ENCODE measurements around the gene EDIL3. TPM values are rescaled to one million over a fixed set of nuclear protein-coding genes. Genes with fewer than 3 reads are reported as not detected.

EDIL3 gene, protein sequence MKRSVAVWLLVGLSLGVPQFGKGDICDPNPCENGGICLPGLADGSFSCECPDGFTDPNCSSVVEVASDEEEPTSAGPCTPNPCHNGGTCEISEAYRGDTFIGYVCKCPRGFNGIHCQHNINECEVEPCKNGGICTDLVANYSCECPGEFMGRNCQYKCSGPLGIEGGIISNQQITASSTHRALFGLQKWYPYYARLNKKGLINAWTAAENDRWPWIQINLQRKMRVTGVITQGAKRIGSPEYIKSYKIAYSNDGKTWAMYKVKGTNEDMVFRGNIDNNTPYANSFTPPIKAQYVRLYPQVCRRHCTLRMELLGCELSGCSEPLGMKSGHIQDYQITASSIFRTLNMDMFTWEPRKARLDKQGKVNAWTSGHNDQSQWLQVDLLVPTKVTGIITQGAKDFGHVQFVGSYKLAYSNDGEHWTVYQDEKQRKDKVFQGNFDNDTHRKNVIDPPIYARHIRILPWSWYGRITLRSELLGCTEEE
- polyA plus RNA-seq (ENCODE audit: insufficient read length) = 11.6 TPM

DNA sequence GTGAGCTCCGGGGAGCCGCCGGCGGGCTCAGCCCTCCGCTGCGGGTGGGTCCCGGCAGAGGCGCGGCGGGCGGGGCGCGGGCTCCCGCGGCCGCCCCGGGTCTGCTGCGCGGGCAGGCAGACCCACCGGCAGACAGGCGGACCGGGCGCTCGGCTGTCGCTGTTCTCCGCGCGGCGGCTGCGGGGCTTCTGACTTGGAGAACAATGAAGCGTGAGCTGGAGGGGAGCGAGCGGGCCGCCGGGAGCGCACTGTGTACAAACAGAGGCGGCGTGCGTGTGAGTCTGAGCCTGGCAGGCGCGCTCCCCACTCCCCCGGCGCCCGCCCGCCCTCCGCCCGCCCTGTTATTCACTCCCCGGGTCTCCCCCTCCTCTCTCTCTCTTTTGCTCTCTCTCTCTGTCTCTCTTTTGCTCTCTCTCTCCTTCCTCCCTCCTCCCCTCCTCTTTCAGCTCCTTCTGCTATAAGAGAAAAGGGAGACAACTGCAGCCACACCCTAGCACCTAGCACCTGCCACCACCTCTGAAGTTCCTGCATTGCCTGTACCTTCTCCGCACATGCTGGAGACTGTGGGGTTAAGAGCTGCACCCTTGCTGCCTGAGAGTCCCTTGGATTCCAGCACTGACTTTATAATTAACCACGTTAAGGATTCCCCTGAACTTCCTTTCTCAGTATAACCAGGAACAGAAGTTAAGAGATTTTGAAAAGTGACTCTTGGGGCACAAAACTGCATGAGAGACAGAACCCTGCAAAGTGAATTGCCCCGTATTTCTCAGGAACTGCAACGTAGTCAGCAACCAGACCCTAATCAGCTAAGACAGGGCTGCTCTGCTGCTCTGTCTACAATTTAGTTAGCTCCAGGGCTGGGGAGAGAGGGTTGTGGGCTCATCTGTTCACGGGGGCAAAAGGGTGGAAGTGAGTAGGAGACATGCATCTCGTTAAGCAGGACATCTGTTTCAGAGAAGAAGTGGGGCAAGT is at the start of gene EDIL3:
Gene EDIL3 (minus strand): TSS at position 277 of the 972 bp plus-strand sequence. CDS start 506 bp downstream, outside the sequence.
- DNase-seq (ENCODE audit: low read depth) = no peak

DNA sequence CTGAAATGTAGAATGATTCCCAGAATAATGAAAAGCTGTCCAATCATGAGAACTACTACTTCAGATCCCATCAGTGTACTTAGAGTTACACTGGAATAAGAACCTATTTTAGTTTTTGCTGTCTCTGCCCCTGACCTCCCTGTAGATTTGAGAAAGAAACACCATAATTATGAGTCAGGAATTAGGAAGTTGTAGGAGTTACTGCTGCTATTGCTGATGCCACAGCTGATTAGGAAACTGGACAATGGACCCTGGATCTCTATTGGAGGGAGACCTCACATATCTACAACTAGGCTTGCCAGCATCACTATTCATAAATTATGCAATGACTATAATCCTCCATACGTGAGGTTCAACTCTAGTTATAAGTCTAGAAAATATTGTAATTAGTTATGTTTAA is 48.8 kb upstream of the EDIL3 start:
- DNase-seq (ENCODE audit: low read depth) = no peak

DNA sequence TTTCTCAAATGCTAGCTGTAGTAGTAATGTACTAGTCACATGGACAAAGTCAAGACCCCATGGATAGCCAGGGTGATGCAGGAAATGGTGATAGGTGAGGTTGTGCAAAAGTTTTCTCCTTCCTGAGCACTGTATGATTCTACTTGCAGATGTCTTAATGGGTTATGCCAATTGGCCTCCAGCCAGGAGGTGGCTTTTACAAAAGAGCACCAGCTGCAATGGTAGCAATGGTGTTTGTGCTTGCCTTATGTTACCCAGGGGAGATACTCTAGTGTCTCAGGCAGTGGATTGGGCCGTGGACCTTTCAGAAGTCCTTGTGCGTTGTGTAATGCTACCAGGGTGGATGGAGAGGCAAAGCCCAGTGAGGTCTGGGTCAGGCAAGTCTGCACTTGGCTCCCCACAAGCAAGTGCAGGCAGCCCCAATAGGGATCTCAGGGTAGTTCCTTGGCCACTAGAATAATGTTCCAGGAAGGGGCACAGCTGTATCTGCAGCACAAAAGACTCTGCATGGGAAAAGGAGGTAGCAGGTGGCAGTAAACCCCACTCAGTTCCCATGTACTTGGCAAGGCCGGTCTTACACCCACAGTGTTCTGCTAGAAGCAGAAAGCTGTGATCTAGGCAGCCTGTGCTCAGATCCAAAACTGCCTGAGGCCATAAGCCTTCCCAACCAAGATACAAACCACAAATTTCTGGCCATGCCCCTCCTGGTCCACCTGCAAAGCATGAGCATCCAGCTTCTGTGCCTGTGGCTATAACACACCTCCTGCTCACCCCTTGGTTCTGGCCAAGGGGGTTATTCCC is 46.4 kb upstream of the EDIL3 start:
- no peak for DNase-seq (ENCODE audit: low read depth)

DNA sequence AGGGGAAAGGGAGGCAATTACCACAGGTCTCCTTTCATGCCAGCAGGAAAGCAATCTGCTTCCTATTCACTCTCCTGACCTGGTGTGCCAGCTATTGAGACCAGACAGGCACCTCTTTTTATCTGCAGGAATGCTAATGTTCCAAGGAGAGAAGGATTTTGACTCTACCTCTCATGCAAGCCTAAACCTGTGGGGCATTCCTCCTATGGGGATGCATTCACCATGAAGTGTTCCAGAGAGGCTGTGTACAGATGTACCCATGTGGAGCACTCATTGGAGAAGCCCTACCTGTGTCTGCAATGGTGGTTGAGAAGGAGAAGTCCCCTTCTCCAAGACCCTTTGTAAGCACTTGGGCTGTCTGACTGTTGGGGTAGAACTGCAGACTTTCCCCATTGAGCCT is 45.4 kb upstream of the EDIL3 start:
- no peak for DNase-seq (ENCODE audit: low read depth)

DNA sequence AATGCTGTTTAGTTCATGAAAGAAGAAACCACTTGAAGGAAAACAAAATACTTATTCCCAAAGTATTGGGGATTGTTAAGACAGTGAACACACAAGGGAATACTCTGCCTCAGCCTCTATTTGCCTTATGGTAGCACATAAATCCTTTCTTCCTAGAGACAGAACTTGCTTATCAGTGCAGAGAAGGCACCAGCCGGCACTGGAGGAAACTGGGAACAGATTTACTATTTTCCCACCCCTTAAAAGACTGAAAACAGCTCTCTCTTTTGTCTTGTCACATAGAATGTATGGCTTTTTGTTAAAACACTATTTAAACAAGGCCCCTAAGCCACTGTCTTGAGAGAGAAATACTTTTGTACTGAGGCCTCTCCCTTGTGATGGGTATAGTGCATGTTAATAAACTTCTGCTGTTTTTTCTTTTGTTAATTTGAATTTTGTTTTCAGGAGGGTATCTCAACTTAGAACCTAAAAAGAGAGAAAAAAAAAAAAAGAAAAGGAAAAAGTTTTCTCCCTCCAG is 40.7 kb upstream of the EDIL3 start:
- DNase-seq (ENCODE audit: low read depth) = no peak

DNA sequence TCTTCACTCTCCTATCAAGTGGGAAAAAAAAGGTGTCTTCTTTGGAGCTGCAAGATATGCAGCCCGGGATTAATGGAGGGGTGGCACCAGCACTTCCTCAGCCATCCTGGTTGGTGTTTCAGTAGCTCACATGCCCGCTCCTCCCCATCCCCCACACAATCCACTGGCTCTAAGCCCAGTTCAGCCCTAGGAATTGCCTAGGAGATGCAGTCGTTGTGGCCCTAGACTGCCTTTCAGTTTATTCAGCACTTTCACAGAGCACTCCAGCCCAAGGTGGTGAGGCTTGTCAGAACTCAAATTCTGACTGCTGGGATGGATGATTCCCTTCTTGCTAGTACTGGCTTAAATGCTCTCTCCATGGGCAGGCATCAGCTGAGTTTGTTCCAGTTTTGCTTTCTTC is 35.1 kb upstream of the EDIL3 start:
- DNase-seq (ENCODE audit: low read depth) = no peak

DNA sequence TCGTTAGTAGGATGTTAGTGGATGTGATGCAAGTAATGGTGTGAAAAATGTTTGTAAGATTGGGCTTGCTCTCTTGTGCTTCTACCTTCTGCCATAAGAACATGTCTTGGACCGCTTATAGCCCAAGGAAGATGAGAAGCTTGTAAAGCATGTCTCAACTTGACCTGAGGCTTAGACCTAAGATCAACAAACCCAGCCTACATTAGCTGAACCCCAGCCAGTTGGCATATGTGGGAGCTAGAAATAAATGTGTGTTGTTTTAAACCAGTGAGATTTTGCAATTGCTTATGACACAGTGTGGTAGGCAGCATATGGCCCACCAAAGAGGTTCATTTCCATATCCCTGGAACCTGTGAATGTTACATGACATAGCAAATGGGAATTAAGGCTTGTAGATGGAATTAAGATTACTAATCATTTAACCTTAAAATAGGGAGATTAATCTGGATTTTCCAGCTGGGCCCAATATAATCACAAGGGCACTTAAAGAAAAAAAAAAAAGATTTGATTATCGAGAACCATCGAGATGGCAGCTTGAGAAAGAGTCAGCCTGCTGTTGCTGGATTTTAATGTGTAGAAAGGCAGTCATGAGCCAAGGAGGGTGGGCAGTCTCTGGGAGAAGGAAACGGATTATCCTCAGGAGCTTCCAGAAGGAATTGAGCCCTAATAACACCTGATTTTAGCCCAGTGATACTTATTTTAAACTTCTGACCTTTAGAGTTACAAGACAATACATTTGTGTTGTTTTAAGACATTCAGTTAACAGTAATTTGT is 27.3 kb upstream of the EDIL3 start:
- no peak for DNase-seq (ENCODE audit: low read depth)

DNA sequence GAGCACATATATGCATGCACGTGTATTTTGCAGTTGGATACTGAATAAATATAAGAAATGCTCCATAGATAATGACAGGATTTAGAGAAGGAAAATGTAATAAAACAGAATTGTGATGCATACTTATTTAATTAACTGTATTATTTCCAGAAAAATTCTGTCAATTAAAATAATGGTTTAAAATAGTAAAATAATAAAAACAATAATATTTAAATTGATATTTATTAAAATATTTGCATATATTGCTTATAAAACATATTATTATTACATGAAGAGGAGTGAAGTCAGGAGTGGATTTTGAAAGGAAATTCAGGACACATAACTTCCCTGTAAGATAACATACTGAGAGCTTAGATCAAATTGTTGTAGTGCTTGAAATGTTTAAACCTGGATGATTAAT is 21.4 kb upstream of the EDIL3 start:
- DNase-seq (ENCODE audit: low read depth) = no peak

DNA sequence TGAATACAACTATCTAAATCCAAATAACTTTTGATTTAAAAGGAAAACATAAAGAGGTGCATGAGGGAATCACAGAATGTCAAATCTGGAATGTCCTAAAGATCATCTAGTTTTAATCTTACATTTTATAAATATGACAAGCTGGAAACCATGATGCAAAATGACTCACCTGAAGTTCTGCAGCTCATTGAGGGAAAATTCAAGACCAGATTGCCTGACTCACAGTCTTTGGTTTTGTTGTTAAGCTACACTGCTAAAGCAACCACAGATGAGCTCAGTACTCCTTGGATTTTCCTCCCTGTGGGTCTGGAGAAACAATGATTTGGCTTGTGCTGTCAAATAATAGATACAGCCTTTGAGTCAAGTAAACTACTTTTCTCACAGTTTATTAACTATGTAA is 19.1 kb upstream of the EDIL3 start:
- no peak for DNase-seq (ENCODE audit: low read depth)

DNA sequence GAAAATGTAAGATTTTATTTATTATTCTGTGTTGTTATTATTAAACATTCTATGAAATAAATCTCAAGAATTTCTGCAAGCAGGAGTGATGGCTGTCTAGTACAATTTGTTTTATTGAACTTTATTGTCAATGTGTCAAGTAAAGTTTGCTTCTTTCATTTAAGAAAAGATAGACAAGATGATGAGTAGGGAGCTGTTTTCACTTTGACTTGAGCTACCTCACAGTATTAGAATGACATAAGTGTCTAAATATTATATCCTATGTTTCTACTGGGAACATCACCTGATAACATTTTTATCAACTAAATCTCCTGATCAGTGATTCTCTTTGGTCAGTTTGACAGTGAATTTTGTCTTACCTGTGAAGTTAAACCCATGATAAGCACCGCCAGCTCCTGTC is 12.7 kb upstream of the EDIL3 start:
- DNase-seq (ENCODE audit: low read depth) = no peak

DNA sequence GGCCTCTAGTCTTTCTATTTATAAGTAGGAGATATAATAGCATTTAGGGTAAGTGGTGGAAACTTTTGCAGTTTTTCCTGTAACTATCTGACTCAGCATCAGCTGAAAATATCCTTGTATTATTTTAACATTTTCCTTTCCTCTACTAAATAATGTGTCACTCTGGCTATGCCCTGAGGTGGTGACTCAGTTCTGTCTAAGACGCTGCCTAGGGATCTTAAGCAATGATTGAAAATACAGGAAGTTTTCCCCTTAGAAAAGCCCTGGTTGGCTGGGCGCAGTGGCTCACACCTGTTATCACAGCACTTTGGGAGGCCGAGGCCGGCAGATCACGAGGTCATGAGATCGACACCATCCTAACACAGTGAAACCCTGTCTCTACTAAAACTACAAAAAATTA is 9.3 kb upstream of the EDIL3 start:
- DNase-seq (ENCODE audit: low read depth) = no peak

DNA sequence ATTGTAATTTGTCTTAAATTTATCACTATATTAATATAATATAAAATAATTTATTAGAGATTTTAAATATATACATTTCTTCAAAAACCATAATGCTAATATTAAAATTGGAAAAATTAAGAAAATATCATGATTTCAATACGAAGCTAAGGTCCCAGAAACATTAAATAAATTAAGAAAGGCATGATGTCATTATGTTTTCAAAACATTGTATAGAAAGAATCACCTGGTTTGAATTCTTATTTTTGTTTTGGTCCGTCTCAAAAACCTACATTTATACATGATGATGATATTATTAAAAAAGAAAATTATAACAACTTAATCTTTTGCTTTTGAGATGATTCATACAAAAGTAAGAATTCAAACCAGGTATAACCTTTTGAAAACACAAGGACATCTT is 8.2 kb upstream of the EDIL3 start:
- no peak for DNase-seq (ENCODE audit: low read depth)

DNA sequence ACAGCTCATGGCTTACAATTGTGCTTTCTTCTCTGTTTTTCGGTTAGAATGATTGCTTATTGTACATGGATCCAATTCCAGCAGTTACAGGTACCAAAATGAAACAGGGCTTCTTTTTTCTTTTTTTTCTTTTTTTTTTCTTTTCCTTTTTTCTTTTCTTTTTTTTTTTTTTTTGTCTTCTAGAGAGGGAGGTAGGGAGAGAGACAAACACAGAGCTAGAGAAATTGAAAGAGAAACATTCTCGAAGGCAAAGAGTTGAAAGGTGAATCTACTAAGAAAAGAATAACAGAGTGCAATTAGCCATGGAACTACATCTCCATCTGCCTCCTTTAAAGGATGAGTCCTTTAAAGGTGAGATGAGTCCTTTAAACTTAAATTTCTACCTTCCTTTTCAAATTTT is 1.0 kb upstream of the EDIL3 start:
- no peak for DNase-seq (ENCODE audit: low read depth)

DNA sequence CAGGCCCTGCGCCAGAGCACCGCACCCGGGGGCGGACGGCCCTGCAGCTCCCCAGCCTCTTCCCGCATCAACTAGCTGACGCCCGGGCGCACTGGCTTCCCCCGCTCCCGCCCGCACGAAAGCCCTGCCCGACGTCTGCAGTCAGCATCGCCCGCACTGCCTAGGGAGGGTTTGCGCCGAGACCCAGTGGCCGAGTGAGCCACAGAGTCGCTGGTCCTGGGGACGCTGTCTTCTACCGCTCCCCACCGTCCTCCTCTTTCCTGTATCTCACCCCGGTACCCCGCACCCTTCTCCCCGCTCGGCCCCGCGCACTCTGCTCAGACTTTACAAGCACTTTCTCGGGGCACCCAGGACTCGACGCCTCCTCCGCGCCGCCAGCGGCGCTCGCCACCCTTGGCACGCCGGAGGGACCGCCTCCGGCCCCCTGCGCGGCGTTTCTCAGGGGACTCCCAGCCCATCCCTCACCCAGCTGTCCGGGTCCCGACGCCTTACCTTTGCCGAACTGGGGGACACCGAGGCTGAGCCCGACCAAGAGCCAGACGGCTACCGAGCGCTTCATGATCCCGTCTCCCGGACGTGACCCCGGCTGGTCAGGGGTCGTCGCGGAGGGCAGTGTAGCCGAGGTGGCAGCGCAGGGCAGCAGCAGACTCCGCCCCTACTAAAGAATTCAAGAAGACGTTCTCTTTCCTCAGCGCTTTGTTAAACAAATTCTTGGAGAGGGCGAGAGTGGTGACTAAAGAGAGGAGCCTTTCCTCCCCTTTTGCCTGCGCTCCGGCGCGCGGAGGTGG is 670 bp downstream of the EDIL3 start:
- DNase-seq (ENCODE audit: low read depth) = no peak

DNA sequence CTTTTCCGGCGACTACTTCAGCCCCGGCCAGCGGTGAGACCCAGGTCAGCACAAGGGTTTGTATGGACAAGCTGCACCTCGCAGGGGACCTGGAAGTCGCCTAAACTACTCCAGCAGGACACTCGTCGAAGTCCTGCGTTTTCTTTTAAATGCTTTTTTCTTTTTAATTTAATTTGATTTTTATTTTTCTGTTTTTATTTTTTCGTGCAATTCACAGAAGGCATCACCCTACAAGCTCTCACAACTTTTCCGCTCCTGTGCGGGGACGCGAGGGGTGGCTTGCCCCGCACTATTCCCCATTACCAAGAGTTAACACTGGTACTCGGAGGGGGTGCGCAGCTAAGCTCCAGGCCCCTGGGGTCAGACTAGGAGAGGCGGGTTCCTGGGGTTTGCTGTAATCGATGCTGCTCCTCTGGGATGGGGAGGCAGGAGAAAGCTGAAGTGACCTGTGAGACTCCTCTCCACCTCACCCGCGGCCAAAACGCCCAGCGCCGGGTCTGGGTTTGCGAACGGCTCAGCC is 1.3 kb downstream of the EDIL3 start:
- no peak for DNase-seq (ENCODE audit: low read depth)

DNA sequence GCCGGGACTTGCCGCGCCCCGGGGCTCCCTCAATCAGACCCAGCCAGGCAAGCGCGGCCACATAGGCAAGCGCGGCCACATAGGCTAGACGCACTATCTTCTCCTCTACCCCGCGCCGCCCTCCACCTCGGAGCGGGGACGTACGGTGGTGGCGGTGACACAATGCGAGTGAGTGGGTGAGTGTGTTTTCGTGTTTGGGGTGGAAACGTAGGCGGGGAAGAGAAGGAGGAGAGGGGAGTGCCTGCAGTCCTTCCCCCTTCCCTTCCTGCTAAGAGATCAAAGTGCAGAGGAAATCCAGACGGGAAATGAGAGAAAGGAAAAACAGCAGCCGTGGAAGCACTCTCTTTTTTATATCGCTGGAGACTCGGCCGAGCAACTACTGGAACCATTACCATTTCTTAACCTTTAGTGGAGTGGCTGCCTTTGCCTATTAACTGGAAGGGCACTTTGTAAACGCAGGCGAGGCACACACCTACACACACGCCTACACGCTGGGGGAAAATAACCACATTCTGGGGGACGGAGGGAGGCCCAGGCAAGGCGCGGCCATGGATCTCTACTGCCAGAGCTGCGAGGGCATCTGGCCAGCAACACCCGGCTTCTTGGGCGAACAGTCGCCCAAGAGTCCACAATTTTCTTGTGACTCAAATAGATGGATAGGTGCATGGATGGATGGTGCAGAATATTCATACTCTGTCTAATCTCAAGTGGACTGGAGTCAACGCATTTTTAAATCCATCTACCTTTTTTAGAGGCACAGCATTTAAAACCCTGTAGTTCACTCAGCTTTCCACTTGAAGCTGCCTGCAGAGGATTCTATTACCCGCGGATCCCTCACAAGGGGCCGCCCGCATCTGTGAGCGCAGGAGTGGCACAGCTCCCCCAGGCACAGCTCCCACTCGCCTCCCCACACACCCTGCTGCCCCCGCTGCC is 2.1 kb downstream of the EDIL3 start:
- DNase-seq (ENCODE audit: low read depth) = no peak

DNA sequence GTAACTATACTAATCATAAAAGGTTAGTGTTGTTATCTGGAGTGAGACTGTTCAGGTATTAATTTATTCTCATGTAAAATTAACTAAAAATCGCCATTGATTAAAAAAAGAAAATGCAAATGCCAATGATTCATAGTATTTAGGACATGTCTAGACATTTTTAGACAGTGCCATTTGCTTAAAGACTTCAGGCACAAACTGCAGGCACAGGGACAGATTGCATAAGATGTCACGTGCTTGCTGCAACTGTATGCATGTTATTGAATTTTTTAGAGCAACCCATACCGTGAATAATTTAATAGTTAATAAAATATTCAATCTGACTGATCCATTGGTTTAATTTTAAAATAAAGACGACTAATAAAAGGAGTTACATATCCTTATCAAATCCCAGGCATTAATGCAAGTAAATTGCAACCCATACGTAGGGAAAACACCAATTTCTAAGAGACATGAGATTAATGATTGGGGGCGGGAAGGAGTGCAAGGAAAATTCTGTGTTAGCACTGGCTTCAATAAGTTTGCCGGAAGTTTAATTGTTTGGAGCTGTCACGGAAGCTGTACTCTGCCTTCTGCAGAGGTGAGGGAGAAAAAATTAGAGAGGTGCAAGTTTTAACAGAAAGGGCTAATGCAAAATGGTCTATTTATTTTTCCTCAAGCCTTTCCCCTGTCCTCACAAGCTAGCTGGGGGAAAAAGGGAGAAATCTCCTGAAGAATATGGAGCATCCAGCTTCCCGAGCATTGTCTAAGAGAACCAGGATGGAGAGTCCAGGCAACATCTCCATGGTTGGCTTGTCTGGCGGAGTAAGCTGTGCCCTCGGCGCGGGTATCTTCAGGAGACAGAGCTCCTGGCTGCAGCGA is 2.9 kb downstream of the EDIL3 start:
- DNase-seq (ENCODE audit: low read depth) = no peak

DNA sequence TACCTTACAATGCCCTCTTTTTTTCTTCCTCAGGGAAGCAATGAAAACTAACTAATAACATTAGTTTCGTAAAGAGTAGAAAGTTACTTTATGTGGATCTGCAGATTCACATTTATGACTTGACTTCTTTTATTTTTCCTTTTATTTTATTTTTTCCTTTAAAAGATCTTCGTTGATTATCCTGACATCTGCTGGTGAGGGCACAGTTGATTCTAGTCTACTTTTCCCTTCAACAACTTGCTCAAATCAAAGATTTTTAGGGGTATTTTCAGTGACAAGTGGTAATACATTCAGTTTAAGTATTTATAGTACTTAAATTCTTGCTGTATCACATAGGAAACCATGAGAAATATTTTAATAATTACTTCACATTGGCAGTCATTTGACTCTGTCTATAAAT is 4.9 kb downstream of the EDIL3 start:
- no peak for DNase-seq (ENCODE audit: low read depth)

Measured in forelimb muscle (tissue), 1 donor.